ENCODE data around the gene KLK13.

Gene KLK13, protein sequence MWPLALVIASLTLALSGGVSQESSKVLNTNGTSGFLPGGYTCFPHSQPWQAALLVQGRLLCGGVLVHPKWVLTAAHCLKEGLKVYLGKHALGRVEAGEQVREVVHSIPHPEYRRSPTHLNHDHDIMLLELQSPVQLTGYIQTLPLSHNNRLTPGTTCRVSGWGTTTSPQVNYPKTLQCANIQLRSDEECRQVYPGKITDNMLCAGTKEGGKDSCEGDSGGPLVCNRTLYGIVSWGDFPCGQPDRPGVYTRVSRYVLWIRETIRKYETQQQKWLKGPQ

GRCh38 chr19:51064534-51065220 is at the start of gene KLK13:
Gene KLK13 (minus strand): TSS chr19:51065092. CDS start chr19:51065067, 25 bp downstream.
- DNase-seq, result no peak

- no peak for DNase-seq
These were observed 49.3 kb upstream of the KLK13 start for GRCh38 chr19:51114087-51114729.

DNA sequence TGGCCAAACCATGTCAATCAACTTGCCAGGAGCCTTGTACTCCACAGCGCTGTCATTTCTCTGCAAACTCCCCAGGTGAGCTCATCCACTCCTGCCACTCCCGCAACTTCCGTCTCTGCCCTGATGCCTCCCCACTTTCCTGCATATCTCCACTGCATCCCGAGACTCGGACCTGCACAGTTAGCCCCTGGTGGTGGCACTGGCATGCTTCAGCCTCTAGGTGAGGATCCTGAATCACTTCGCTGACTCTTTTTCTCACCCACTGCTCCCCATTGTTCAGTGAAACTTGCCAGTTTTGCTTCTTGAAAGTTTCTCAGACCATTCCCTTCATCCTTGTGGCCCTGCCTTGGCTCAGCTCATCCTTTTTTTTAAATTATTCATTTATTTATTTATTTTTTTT is 46.7 kb upstream of the KLK13 start:
- DNase-seq, result no peak

GRCh38 chr19:51110666-51110971 is 45.7 kb upstream of the KLK13 start:
- no peak for DNase-seq

DNA sequence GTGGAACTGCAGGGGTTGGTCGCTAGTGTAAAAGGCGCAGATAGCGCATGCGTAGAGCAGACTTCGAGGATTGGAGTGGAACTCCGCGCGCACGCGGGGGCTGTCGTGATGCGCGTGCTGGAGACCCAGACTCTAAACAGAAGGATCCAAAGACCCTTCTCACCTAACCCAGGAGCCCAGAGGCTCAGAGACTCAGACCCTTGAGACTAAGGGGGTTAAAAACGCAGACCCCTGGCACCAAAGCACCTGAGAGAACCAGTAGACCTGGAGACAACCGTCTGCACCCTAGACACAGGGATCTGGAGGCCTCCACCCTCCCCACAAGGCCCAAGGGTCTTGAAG is 43.9 kb upstream of the KLK13 start:
- no peak for DNase-seq

GRCh38 chr19:51108066-51108804 is 43.3 kb upstream of the KLK13 start, which contains the start of gene CTU1:
Gene CTU1 (minus strand): TSS chr19:51108409. CDS start chr19:51104569, 3,840 bp downstream.
- peak; percentile 89 for DNase-seq

DNA sequence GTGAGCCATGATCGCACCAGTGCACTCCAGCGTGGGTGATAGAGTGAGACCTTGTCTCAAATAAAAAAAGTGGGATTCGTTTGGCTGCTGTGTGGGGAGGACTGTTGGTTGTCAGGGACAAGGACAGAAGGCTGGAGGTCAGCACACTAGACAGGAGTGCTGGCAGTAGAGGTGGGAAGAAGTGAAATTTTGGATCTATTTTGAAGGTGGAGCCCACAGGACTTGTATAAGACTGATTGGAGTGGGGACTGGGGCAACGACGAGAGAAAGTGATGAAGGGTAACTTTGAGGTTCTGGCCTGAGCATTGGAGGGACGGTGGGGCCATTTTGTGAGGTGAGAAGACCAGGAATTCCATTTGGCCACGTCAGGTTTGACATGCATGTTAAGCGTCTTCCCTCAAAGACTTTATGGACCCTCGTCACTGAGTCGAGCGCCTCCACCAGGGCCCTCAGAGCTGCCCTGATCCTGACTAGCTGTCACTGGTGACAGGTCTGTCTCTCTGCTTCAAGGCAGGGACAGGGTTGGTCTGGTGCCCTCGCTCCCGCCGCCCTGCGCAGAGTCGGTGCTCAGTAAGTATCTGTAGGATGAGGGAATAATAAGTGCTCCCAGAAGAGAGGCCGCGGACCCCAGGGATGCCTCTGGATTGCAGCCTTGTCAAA is 42.6 kb upstream of the KLK13 start:
- no peak for DNase-seq

DNA sequence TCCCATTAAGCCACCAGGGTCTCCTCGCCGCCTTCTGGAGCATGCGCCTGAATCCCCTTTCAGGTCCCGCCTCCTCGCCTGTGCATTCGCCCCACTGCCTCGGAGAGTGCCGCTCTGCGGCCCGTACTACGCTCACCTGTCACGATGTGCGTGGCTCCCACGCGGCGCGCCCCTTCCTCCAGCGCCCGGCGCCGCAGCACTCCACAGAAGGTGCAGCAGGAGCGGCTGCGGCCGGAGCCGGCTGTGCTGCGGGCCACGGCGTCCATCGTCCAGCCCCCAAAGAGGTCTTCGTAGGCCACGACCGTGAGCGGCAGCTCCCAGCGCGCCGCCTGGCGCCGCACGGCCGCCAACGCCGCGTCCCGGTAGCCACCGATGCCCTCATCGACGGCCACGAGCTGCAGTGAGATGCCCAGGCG is 39.0 kb upstream of the KLK13 start:
- no peak for DNase-seq

- DNase-seq, result no peak
These were observed 38.1 kb upstream of the KLK13 start for GRCh38 chr19:51102991-51103390.

GRCh38 chr19:51101171-51101865 is 36.4 kb upstream of the KLK13 start:
- DNase-seq, result no peak

GRCh38 chr19:51100601-51101000 is 35.7 kb upstream of the KLK13 start:
- no peak for DNase-seq

- no peak for DNase-seq
These were observed 34.1 kb upstream of the KLK13 start for GRCh38 chr19:51099047-51099382.

- no peak for DNase-seq
These were observed 33.6 kb upstream of the KLK13 start for GRCh38 chr19:51098365-51099046.

DNA sequence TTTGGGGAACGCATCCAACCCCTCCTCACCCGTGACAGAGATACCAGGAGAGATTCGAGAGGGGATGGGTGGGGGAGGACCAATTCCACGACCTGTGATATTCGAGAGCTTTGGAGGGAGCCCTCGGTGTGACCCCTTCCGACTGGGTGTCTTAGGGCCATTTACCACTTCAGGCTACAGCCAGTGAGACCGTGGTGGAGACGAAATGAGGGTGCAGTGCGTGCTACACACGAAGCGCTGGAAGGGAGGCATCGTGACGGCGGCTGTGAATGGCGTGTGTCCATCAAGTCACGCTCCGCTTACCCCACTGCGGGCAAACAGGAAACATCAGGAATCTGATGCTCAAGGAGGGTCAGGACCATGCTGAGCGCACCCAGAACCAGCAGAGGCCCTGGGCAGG is 32.9 kb upstream of the KLK13 start:
- DNase-seq, result no peak

- DNase-seq, result no peak
These were observed 32.4 kb upstream of the KLK13 start for GRCh38 chr19:51097166-51097738.

DNA sequence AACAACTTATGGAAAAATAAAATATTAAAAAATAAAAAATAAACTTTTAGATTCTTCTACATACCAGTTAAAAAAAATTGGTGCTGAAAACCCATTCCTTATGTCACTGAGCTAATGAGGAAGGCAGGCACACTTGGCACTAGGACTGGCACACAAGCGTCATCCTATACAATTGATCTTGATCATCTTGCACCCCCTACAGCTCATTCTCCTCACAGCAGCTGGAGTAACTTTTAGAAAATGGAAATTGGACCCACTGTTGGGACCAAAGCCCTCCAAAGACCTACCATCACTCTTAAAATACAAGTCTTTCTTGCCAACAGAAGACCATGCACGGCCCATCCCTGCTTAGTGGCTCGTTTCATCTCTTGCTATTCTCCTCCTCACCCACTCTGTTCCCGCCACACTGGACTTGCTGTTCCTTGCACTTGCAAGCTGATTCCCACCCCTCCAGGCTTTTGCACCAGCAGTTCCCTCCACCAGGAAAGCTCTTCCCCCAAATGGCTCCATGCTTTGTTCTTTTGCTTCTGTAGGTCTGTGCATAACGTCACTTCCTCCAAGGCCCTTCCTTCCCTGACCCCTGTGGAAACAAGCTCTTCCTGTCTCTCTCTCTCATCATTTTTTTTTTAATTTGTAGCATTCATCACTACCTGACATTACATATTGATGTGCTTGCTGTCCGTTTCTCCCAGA is 31.7 kb upstream of the KLK13 start:
- no peak for DNase-seq

GRCh38 chr19:51094696-51095279 is 29.9 kb upstream of the KLK13 start:
- DNase-seq, result no peak

DNA sequence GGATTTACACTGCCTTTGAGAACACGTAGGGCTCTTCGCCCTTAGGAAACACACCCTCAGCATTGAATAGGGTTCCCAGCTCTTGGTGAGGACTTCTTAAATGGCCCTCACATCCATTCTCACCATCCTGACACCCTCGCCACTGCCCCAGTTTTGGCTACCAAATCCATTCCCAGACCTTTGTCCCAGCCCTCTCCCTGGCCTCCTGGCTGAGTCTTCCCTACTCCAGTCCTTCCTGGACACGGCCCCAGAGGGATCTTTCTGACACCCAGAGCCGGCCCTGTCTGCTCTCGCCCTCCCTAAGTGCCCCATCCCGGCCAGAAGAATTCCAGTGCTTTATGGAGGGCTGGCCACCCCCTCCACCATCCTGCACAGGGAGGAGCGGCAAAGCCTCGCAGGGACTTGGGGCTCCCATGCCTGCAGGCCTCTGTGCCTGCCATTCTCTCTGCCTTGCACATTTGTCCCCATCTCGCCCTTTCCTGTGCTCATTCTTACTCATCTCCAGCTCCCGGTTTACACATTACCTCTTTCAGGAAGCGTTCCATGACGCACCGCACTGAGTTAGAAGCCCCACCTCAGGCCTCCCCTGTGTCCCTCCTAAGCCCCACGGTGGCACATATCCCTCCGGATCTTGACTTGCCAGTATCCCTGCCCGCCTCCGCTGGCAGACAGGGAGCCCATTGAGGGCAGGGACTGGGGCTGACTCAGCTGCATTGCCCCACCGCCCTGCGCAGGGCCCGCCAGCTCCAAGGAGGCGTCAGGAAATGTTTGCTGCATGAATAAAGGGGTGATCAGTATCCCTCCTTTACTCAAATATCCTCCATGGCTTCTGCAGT is 28.8 kb upstream of the KLK13 start:
- no peak for DNase-seq

- DNase-seq, result no peak
These were observed 28.2 kb upstream of the KLK13 start for GRCh38 chr19:51093101-51093500.

Data from GOT3 (cell line).